A673 (cell line): ENCODE data around the gene LGALS7.

ENCODE experiments used
- CTCF ChIP-seq: fragments of 300-800, 200-600 bp; sonication (generic); conservative IDR thresholded peaks from 2 replicates; pipeline ENCODE4 v1.5.1; 2017; ENCODE audit warnings: low read depth, mild to moderate bottlenecking, antibody characterized with exemption, low read length, moderate library complexity, mixed read lengths
- EZH2 ChIP-seq: fragments of 200-600 bp; sonication (generic); IDR thresholded peaks from 2 replicates; pipeline ENCODE4 v1.6.1; 2017; ENCODE audit warnings: borderline replicate concordance, low read depth, mild to moderate bottlenecking, mixed read lengths, antibody characterized with exemption, low read length; ENCODE audit not compliant: poor library complexity, severe bottlenecking

GRCh38 chr19:38735257-38735686 is 38.0 kb downstream of the LGALS7 start:
- TF ChIP-seq CTCF (no peak), EZH2 (no peak)
